Suppressor macrophage (primary cell): Measurements from ENCODE around the gene VCPKMT.
A peak's percentile ranks its signal among the peaks of the same experiment; 100 is the strongest.

Experiments
- DNase-seq, 4 experiments: peaks; one replicate each; pipeline ENCODE4 v3.0.0-alpha.2; 2020 to 2022

Gene VCPKMT

GRCh38 chr14:50064993-50065392, 51.4 kb downstream of the VCPKMT start:
- peak; percentile 91 to 97 (median 94) for DNase-seq

- no peak for DNase-seq
Observed at GRCh38 chr14:50063876-50064420, 52.4 kb downstream of the VCPKMT start.

GRCh38 chr14:50062438-50063085, 53.8 kb downstream of the VCPKMT start:
- DNase-seq, result peak in 1 of 4 experiments; percentile 42

GRCh38 chr14:50061664-50062437, 54.5 kb downstream of the VCPKMT start:
- DNase-seq, result peak in 3 of 4 experiments; percentile 61 to 68 (median 66)

GRCh38 chr14:50060871-50061663, 55.3 kb downstream of the VCPKMT start:
- DNase-seq, result peak; percentile 79 to 89 (median 86)

GRCh38 chr14:50059763-50060616, 56.4 kb downstream of the VCPKMT start:
- DNase-seq, result peak in 3 of 4 experiments; percentile 55 to 72 (median 60)
